KMS-11 (cell line): ENCODE results near the gene ATG9A.

ENCODE experiments used
- H2AFZ ChIP-seq: fragments of 200-600 bp; sonication (generic); 2 replicates; pipeline ENCODE4 v1.6.1; 2016; ENCODE audit warnings: antibody characterized with exemption, mixed run types, low read depth
- H3K27ac ChIP-seq: fragments of 200-600 bp; sonication (generic); 2 replicates; pipeline ENCODE4 v1.6.1; 2016; ENCODE audit warnings: mild to moderate bottlenecking, mixed run types
- H3K27me3 ChIP-seq: fragments of 200-600 bp; sonication (generic); 2 replicates; pipeline ENCODE4 v1.6.1; 2017; ENCODE audit warnings: mild to moderate bottlenecking, low read depth, mixed run types, moderate library complexity; ENCODE audit not compliant: insufficient read depth
- H3K36me3 ChIP-seq: fragments of 200-600 bp; sonication (generic); 2 replicates; pipeline ENCODE4 v1.6.1; 2017; ENCODE audit warnings: mild to moderate bottlenecking, mixed run types; ENCODE audit not compliant: insufficient read depth
- H3K4me1 ChIP-seq: fragments of 200-600 bp; sonication (generic); 2 replicates; pipeline ENCODE4 v1.6.1; 2016; ENCODE audit warnings: mild to moderate bottlenecking, low read depth, mixed run types; ENCODE audit not compliant: poor library complexity, severe bottlenecking
- H3K4me2 ChIP-seq: fragments of 200-600 bp; sonication (generic); 2 replicates; pipeline ENCODE4 v1.7.0; 2016; ENCODE audit warnings: mild to moderate bottlenecking, mixed run types
- H3K4me3 ChIP-seq: fragments of 200-600 bp; sonication (generic); IDR thresholded peaks from 2 replicates; pipeline ENCODE4 v1.6.1; 2017; ENCODE audit warnings: low read depth, low read length, mixed read lengths; ENCODE audit not compliant: insufficient read depth
- H3K79me2 ChIP-seq: fragments of 200-600 bp; sonication (generic); 2 replicates; pipeline ENCODE4 v1.6.1; 2016; ENCODE audit warnings: low read depth, mixed run types; ENCODE audit not compliant: insufficient read depth
- H3K9ac ChIP-seq: fragments of 200-600 bp; sonication (generic); 2 replicates; pipeline ENCODE4 v1.6.1; 2016; ENCODE audit warnings: mild to moderate bottlenecking, mixed run types
- H4K20me1 ChIP-seq: fragments of 200-600 bp; sonication (generic); 2 replicates; pipeline ENCODE4 v1.6.1; 2016; ENCODE audit warnings: mild to moderate bottlenecking, mixed run types; ENCODE audit not compliant: insufficient read depth
- TF ChIP-seq, protein P1 (sequence below): fragments of 200-600 bp; sonication (generic); conservative IDR thresholded peaks from 2 replicates; pipeline ENCODE4 v1.6.1; 2017; ENCODE audit warnings: low read depth, mild to moderate bottlenecking, antibody characterized with exemption, low read length, moderate library complexity, mixed read lengths

ATG9A gene

DNA sequence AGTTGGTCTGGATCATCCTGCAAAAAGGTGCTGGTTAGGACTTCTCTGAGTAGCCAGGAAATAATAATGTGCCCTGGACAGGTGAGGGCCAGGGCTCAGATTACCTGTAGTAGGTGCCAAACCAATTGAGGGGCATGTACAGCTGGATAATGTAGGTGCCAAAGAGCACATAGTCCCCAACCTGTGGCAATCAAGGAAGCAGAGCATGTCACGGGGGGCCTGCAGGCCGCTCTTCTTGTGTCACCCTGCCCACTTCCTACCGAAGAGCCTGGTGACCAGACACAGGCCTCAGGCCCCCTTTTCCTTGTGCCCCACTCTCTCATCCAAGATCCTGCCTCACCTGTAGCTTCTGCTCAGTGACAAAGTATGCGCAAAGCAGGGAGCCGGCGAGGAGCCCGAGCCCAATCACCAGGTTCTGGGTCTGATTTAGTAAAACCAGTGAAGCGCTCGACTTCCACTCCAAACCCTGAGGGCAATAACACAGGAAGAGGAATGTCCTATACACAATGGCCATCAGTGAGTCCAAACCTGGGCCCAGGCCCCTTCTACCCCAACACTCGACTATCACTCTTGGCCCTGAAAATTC, 15.9 kb downstream of the ATG9A start:
- H3K27ac ChIP-seq: no peak overlapping the region
- H3K4me1 ChIP-seq: peaks cover 14% of the 10 kb centered on the region
- TF ChIP-seq, protein P1, sequence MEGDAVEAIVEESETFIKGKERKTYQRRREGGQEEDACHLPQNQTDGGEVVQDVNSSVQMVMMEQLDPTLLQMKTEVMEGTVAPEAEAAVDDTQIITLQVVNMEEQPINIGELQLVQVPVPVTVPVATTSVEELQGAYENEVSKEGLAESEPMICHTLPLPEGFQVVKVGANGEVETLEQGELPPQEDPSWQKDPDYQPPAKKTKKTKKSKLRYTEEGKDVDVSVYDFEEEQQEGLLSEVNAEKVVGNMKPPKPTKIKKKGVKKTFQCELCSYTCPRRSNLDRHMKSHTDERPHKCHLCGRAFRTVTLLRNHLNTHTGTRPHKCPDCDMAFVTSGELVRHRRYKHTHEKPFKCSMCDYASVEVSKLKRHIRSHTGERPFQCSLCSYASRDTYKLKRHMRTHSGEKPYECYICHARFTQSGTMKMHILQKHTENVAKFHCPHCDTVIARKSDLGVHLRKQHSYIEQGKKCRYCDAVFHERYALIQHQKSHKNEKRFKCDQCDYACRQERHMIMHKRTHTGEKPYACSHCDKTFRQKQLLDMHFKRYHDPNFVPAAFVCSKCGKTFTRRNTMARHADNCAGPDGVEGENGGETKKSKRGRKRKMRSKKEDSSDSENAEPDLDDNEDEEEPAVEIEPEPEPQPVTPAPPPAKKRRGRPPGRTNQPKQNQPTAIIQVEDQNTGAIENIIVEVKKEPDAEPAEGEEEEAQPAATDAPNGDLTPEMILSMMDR: no peak
- H3K36me3 ChIP-seq: no peaks in the 10 kb centered on the region
- no peak overlapping the region for H3K9ac ChIP-seq
- no peaks in the 10 kb centered on the region for H4K20me1 ChIP-seq
- no peak overlapping the region for H2AFZ ChIP-seq
- no peaks in the 10 kb centered on the region for H3K27me3 ChIP-seq
- no peak overlapping the region for H3K4me2 ChIP-seq
- H3K79me2 ChIP-seq: no peaks in the 10 kb centered on the region
- no peak overlapping the region for H3K4me3 ChIP-seq

DNA sequence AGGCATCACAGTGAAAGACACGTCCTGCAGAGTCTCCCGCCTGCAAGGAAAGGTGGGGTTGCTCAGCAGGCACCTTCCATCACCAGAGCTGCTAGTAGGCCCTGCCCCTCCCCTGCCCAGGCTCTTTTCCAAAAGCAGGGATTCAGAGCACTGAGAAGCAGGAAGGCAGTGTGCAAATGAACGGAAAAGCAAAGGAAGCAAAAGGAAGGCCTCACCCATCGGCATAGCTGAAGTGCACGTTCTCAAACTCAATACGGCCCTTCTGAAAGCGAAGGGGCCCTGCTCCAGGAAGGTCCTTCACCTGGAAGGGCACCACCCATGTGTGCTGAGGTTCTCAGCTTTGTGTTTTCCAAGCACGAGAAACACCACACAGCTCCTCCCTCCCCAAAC, 16.4 kb downstream of the ATG9A start:
- no peaks in the 10 kb centered on the region for H3K36me3 ChIP-seq

DNA sequence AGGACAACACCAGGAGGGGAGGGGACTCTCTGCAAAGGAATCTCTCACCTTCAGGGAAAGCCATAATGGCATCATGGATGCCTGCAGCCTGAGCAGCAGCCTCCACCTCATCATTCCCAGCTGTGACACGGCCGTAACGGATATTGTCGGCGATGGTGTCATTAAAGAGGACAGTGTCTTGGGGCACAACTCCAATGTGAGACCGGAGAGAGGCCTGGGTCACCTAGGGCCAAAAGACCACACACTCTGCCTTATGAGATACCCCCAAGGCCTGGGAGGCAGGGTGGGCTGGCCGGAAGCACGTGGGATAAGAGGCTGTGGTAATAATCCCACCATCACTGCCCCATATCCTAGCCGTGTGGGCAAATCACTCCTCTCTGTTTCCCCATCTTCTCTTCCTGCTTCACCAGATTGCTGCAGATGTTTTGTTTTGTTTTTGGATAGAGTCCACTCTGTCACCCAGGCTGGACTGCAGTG, 18.5 kb downstream of the ATG9A start:
- no peaks in the 10 kb centered on the region for H4K20me1 ChIP-seq
- no peaks in the 10 kb centered on the region for H3K36me3 ChIP-seq

More for the DNA sequence above, 16.4 kb downstream of the ATG9A start:
- Histone ChIP-seq H4K20me1 (no peaks in the 10 kb centered on the region), H3K79me2 (no peaks in the 10 kb centered on the region), H3K27me3 (no peaks in the 10 kb centered on the region), H3K4me2 (no peak overlapping the region), H3K4me1 (peaks cover 14% of the 10 kb centered on the region), H3K9ac (no peak overlapping the region), H3K4me3 (no peak overlapping the region), H2AFZ (no peak overlapping the region), H3K27ac (no peak overlapping the region)
- TF ChIP-seq, protein P1: no peak

GRCh38 chr2:219210196-219210885, 19.1 kb downstream of the ATG9A start:
- Histone ChIP-seq H3K36me3 (no peaks in the 10 kb centered on the region), H3K4me3 (no peak overlapping the region), H3K4me1 (peaks cover 15% of the 10 kb centered on the region), H3K79me2 (no peaks in the 10 kb centered on the region), H3K27ac (no peak overlapping the region), H4K20me1 (no peaks in the 10 kb centered on the region), H3K27me3 (no peaks in the 10 kb centered on the region), H2AFZ (no peak overlapping the region), H3K4me2 (no peak overlapping the region), H3K9ac (no peak overlapping the region)
- TF ChIP-seq, protein P1: no peak

More for the DNA sequence above, 18.5 kb downstream of the ATG9A start:
- H3K4me2 ChIP-seq: no peak overlapping the region
- H3K9ac ChIP-seq: no peak overlapping the region
- H3K79me2 ChIP-seq: no peaks in the 10 kb centered on the region
- H3K27ac ChIP-seq: no peak overlapping the region
- no peak overlapping the region for H3K4me3 ChIP-seq
- peaks cover 9% of the 10 kb centered on the region for H3K4me1 ChIP-seq
- H3K27me3 ChIP-seq: no peaks in the 10 kb centered on the region
- TF ChIP-seq, protein P1: no peak
- H2AFZ ChIP-seq: no peak overlapping the region
